ENCODE data around the gene BCL11B. TPM values are rescaled to one million over a fixed set of nuclear protein-coding genes. Genes with fewer than 3 reads are reported as not detected.

BCL11B gene
- polyA plus RNA-seq, 3 donors = 0.01 TPM; not detected in 2

DNA sequence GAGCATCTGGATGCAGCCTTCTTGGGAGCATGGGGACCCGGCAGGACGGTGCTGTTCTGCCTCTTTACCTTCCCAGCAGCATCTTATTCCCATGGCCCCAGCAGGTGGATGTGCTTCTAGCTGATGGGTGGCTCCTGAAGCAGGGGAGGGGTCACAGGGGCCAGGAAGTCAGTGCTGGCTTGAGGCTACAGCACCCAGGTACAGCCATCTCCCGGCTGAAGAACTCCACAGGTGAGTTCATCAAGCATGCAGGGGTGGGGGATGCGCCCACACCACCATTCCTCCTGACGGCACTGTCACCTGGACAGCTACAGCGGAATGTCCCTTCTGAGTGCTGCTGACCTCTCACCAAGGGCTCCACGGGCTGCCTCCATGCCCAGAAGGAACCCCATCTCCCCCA is 57.3 kb downstream of the BCL11B start:
- H3K4me1 Mint-ChIP-seq = no peaks in the 10 kb centered on the region
- H3K4me3 ChIP-seq (replicated peaks in 1 of 3; ENCODE audit: low read depth in 2 of 3, low read length in 3 of 3) = no peak overlapping the region
- no peak overlapping the region for H3K27ac Mint-ChIP-seq
- TF ChIP-seq, protein P1, sequence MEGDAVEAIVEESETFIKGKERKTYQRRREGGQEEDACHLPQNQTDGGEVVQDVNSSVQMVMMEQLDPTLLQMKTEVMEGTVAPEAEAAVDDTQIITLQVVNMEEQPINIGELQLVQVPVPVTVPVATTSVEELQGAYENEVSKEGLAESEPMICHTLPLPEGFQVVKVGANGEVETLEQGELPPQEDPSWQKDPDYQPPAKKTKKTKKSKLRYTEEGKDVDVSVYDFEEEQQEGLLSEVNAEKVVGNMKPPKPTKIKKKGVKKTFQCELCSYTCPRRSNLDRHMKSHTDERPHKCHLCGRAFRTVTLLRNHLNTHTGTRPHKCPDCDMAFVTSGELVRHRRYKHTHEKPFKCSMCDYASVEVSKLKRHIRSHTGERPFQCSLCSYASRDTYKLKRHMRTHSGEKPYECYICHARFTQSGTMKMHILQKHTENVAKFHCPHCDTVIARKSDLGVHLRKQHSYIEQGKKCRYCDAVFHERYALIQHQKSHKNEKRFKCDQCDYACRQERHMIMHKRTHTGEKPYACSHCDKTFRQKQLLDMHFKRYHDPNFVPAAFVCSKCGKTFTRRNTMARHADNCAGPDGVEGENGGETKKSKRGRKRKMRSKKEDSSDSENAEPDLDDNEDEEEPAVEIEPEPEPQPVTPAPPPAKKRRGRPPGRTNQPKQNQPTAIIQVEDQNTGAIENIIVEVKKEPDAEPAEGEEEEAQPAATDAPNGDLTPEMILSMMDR (IDR thresholded peaks at IDR 0.05) = no peak
- intact Hi-C loops (cut with micrococcal nuclease) = no loop called here
- no peak overlapping the region for H3K9ac ChIP-seq (ENCODE audit: insufficient read depth, low read length, poor library complexity, severe bottlenecking)
- H3K4me1 ChIP-seq (ENCODE audit: control insufficient read depth in 1 of 2, insufficient read depth in 2 of 2, low read length in 2 of 2) = no peaks in the 10 kb centered on the region
- peaks cover 0 to 4% (median 0%) of the 10 kb centered on the region in 7 donors for H3K9me3 Mint-ChIP-seq
- 81% methylated on average over 5 of the region's 7 CpGs for WGBS (ENCODE audit: insufficient coverage)
- H3K9me3 ChIP-seq (replicated peaks in 1 of 2; ENCODE audit: control insufficient read depth in 1 of 2, insufficient read depth in 1 of 2, low read length in 2 of 2) = no peaks in the 10 kb centered on the region
- DNase-seq = no peak
- no peaks in the 10 kb centered on the region for H3K27me3 ChIP-seq (ENCODE audit: control insufficient read depth in 2 of 2, insufficient read depth in 2 of 2, low read length in 2 of 2)
- H3K4me2 ChIP-seq (replicated peaks; ENCODE audit: extremely low read depth, low read length, poor library complexity, severe bottlenecking) = no peak overlapping the region
- no peaks in the 10 kb centered on the region for H3K36me3 Mint-ChIP-seq
- H3K4me3 Mint-ChIP-seq = no peak overlapping the region
- peaks cover 0 to 5% (median 1%) of the 10 kb centered on the region in 3 donors for H3K27me3 Mint-ChIP-seq (ENCODE audit: low read depth in 3 of 3)
- no peaks in the 10 kb centered on the region for H3K79me2 ChIP-seq (ENCODE audit: insufficient read depth, low read length)
- no peaks in the 10 kb centered on the region for H3K36me3 ChIP-seq (replicated peaks in 1 of 2; ENCODE audit: control insufficient read depth in 1 of 2, insufficient read depth in 2 of 2, low read length in 2 of 2)
- H4K20me1 ChIP-seq (ENCODE audit: insufficient read depth, low read length) = no peaks in the 10 kb centered on the region
- H3K27ac ChIP-seq (ENCODE audit: low read depth in 1 of 2, low read length in 2 of 2) = no peak overlapping the region
- no peak overlapping the region for H2AFZ ChIP-seq (ENCODE audit: insufficient read depth, low read depth, low read length, poor library complexity, severe bottlenecking)

DNA sequence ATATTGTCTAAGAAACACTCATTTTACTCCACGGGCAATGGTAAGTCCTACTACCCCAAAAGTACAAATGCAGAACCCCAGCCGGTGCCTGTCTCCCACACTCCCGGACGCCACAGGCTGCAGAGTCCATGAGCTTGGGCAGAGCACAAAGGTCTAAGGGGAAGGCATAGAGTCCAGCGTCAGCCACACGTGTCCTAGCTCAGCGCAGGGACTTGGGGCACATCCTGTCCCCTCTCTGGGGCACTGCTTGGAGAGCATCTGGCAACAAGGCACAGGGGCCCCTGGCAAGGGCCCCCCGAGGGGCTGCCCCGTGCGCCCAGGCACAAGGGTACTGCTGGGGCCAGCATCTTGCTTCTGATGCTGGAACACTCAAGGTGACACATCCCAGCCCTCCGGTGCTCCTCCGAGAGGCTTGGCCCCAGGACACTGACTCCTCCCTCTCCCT is 58.4 kb downstream of the BCL11B start:
- Histone ChIP-seq H3K27ac (ENCODE audit: low read depth in 1 of 2, low read length in 2 of 2) (no peak overlapping the region), H3K79me2 (ENCODE audit: insufficient read depth, low read length) (no peaks in the 10 kb centered on the region), H3K27me3 (ENCODE audit: control insufficient read depth in 2 of 2, insufficient read depth in 2 of 2, low read length in 2 of 2) (no peaks in the 10 kb centered on the region), H3K4me2 (replicated peaks; ENCODE audit: extremely low read depth, low read length, poor library complexity, severe bottlenecking) (no peak overlapping the region), H3K4me1 (ENCODE audit: control insufficient read depth in 1 of 2, insufficient read depth in 2 of 2, low read length in 2 of 2) (no peaks in the 10 kb centered on the region), H3K9ac (ENCODE audit: insufficient read depth, low read length, poor library complexity, severe bottlenecking) (no peak overlapping the region), H3K9me3 (replicated peaks in 1 of 2; ENCODE audit: control insufficient read depth in 1 of 2, insufficient read depth in 1 of 2, low read length in 2 of 2) (no peaks in the 10 kb centered on the region), H3K36me3 (replicated peaks in 1 of 2; ENCODE audit: control insufficient read depth in 1 of 2, insufficient read depth in 2 of 2, low read length in 2 of 2) (no peaks in the 10 kb centered on the region), H2AFZ (ENCODE audit: insufficient read depth, low read depth, low read length, poor library complexity, severe bottlenecking) (no peak overlapping the region), H3K4me3 (replicated peaks in 1 of 3; ENCODE audit: low read depth in 2 of 3, low read length in 3 of 3) (no peak overlapping the region), H4K20me1 (ENCODE audit: insufficient read depth, low read length) (no peaks in the 10 kb centered on the region)
- intact Hi-C loops (cut with micrococcal nuclease) = no loop called here
- H3K27me3 Mint-ChIP-seq (ENCODE audit: low read depth in 3 of 3) = peaks cover 0 to 5% (median 3%) of the 10 kb centered on the region in 3 donors
- TF ChIP-seq, protein P1 (IDR thresholded peaks at IDR 0.05) = no peak
- no peak overlapping the region for H3K27ac Mint-ChIP-seq
- WGBS (ENCODE audit: insufficient coverage) = 68% methylated on average over 11 of the region's 12 CpGs
- H3K9me3 Mint-ChIP-seq = peaks cover 0 to 4% (median 0%) of the 10 kb centered on the region in 7 donors
- no peaks in the 10 kb centered on the region for H3K4me1 Mint-ChIP-seq
- no peaks in the 10 kb centered on the region for H3K36me3 Mint-ChIP-seq
- no peak for DNase-seq
- no peak overlapping the region for H3K4me3 Mint-ChIP-seq
